H1 (cell line): Measurements from ENCODE around the gene ABCC2. TPM values are rescaled to one million over a fixed set of nuclear protein-coding genes. Genes with fewer than 3 reads are reported as not detected.

ENCODE experiments used
- CTCF ChIA-PET: fragments of 300-600 bp; sonication (Branson Sonifier 250); formaldehyde crosslinking; loops from one replicate; lab custom pipeline; 2021; ENCODE audit not compliant: partially characterized antibody; lab: Charles Lee
- POLR2A ChIA-PET: fragments of 300-600 bp; sonication (Branson Sonifier 250); formaldehyde crosslinking; loops from one replicate; lab custom pipeline; 2021; ENCODE audit warnings: inconsistent platforms; ENCODE audit not compliant: partially characterized antibody; lab: Charles Lee
- DNase-seq, 2 experiments: peaks; one replicate each; pipeline versions ENCODE4 v3.0.0 to v3.0.0-alpha.2; 2010 to 2022; ENCODE audit warnings: low spot score in 2 of 2, low read depth in 1 of 2, mixed read lengths in 1 of 2
- FAIRE-seq: peaks from 2 replicates; lab custom pipeline; 2011; peaks lifted over from hg19 to GRCh38; lab: Jason Lieb, UNC
- H2AFZ ChIP-seq: 2 replicates; pipeline ENCODE4 v1.8.1; 2012; ENCODE audit warnings: low read length, inconsistent platforms
- H2AK5ac ChIP-seq: 2 replicates; pipeline ENCODE4 v1.6.1; 2013; ENCODE audit warnings: low read depth, low read length
- H2BK120ac ChIP-seq: replicated peaks from 2 replicates; pipeline ENCODE3; 2013; ENCODE audit warnings: low read depth, low read length, inconsistent platforms
- H2BK12ac ChIP-seq: 2 replicates; pipeline ENCODE4 v1.6.1; 2013; ENCODE audit warnings: low read depth, low read length
- H2BK15ac ChIP-seq: 2 replicates; pipeline ENCODE4 v1.6.1; 2013; ENCODE audit warnings: low read length
- H2BK20ac ChIP-seq: 2 replicates; pipeline ENCODE4 v1.6.1; 2013; ENCODE audit warnings: low read length
- H2BK5ac ChIP-seq: 2 replicates; pipeline ENCODE4 v1.6.1; 2013; ENCODE audit warnings: low read depth, low read length
- H3K14ac ChIP-seq: 2 replicates; pipeline ENCODE4 v1.6.1; 2013; ENCODE audit warnings: inconsistent platforms; ENCODE audit not compliant: insufficient read length
- H3K18ac ChIP-seq: 2 replicates; pipeline ENCODE4 v1.6.1; 2013; ENCODE audit warnings: low read length; ENCODE audit errors: extremely low read depth
- H3K23ac ChIP-seq: 2 replicates; pipeline ENCODE4 v1.6.1; 2013; ENCODE audit warnings: inconsistent platforms; ENCODE audit not compliant: insufficient read length
- H3K23me2 ChIP-seq: 2 replicates; pipeline ENCODE4 v1.6.1; 2013; ENCODE audit warnings: low read depth, low read length
- H3K27ac ChIP-seq: 2 replicates; pipeline ENCODE4 v1.6.1; 2011; ENCODE audit warnings: low read depth, low read length, inconsistent platforms
- H3K27me3 ChIP-seq, 4 experiments: replicated peaks in 1 of 4; 1 replicate in 1 of 4; 2 replicates in 3 of 4; pipeline versions ENCODE4 v1.6.1 to v1.8.1; 2011 to 2013; ENCODE audit warnings: low read length in 3 of 4, mild to moderate bottlenecking in 3 of 4, inconsistent platforms in 2 of 4, mixed read lengths in 2 of 4, moderate library complexity in 1 of 4; ENCODE audit not compliant: control insufficient read depth in 3 of 4, insufficient read depth in 3 of 4; ENCODE audit errors: extremely low read depth in 1 of 4
- H3K36me3 ChIP-seq, 4 experiments: 2 replicates each; pipeline versions ENCODE4 v1.6.1 to v1.8.1; 2011 to 2013; ENCODE audit warnings: mild to moderate bottlenecking in 4 of 4, low read length in 3 of 4, moderate library complexity in 2 of 4, control low read depth in 1 of 4, inconsistent platforms in 1 of 4; ENCODE audit not compliant: insufficient read depth in 4 of 4, control insufficient read depth in 2 of 4
- H3K4ac ChIP-seq: replicated peaks from 2 replicates; pipeline ENCODE3; 2013; ENCODE audit warnings: low read length, low read depth, mixed read lengths, inconsistent platforms; ENCODE audit not compliant: insufficient read length
- H3K4me1 ChIP-seq, 4 experiments: replicated peaks in 1 of 4; 1 replicate in 1 of 4; 2 replicates in 3 of 4; pipeline versions ENCODE4 v1.6.1 to v1.8.1; 2011 to 2013; ENCODE audit warnings: low read length in 3 of 4, inconsistent platforms in 2 of 4, mixed read lengths in 1 of 4; ENCODE audit not compliant: insufficient read depth in 4 of 4, control insufficient read depth in 3 of 4
- H3K4me2 ChIP-seq, 2 experiments: 2 replicates each; pipeline versions ENCODE4 v1.6.1 to v1.8.1; 2011 to 2013; ENCODE audit warnings: low read depth in 2 of 2, low read length in 2 of 2, control low read depth in 1 of 2, inconsistent platforms in 1 of 2, mild to moderate bottlenecking in 1 of 2; ENCODE audit not compliant: insufficient read depth in 1 of 2
- H3K4me3 ChIP-seq, 4 experiments: fragments of 200-600, 300-600 bp in 1 of 4; sonication (generic), shearing (Covaris generic), sonication (Bioruptor Twin) in 1 of 4; 2 replicates each; pipeline versions ENCODE4 v1.5.1 to v1.8.1; 2011 to 2016; ENCODE audit warnings: low read length in 4 of 4, low read depth in 3 of 4, control low read depth in 2 of 4, inconsistent platforms in 2 of 4, mild to moderate bottlenecking in 2 of 4, mixed read lengths in 1 of 4, moderate library complexity in 1 of 4; ENCODE audit not compliant: insufficient read depth in 2 of 4; ENCODE audit errors: extremely low read depth in 1 of 4
- H3K56ac ChIP-seq: replicated peaks from 2 replicates; pipeline ENCODE3; 2013; ENCODE audit warnings: low read depth, mild to moderate bottlenecking, mixed read lengths, low read length, inconsistent platforms; ENCODE audit not compliant: insufficient read length
- H3K79me1 ChIP-seq: 2 replicates; pipeline ENCODE4 v1.6.1; 2013; ENCODE audit warnings: low read depth, low read length, control low read depth
- H3K79me2 ChIP-seq, 2 experiments: 2 replicates each; pipeline versions ENCODE4 v1.6.1 to v1.8.1; 2012 to 2013; ENCODE audit warnings: low read length in 2 of 2, mild to moderate bottlenecking in 2 of 2, inconsistent platforms in 1 of 2; ENCODE audit not compliant: insufficient read depth in 2 of 2, control insufficient read depth in 1 of 2
- H3K9ac ChIP-seq, 4 experiments: replicated peaks in 1 of 4; 1 replicate in 1 of 4; 2 replicates in 3 of 4; pipeline versions ENCODE4 v1.6.1 to v1.8.1; 2011 to 2013; ENCODE audit warnings: low read depth in 3 of 4, low read length in 3 of 4, control low read depth in 2 of 4, mild to moderate bottlenecking in 2 of 4, moderate library complexity in 2 of 4, inconsistent platforms in 1 of 4; ENCODE audit errors: extremely low read depth in 1 of 4
- H3K9me3 ChIP-seq, 2 experiments: 2 replicates each; pipeline versions ENCODE4 v1.6.1 to v1.8.1; 2012 to 2013; ENCODE audit warnings: mild to moderate bottlenecking in 2 of 2, moderate library complexity in 2 of 2, control low read depth in 1 of 2, inconsistent platforms in 1 of 2, low read depth in 1 of 2, low read length in 1 of 2, mixed read lengths in 1 of 2; ENCODE audit not compliant: insufficient read depth in 2 of 2
- H4K20me1 ChIP-seq, 2 experiments: replicated peaks in 1 of 2; 2 replicates each; pipeline versions ENCODE3 to v1.8.1; 2011 to 2013; ENCODE audit warnings: inconsistent platforms in 2 of 2, low read length in 2 of 2, mild to moderate bottlenecking in 1 of 2; ENCODE audit not compliant: insufficient read depth in 2 of 2, control insufficient read depth in 1 of 2
- H4K5ac ChIP-seq: 2 replicates; pipeline ENCODE4 v1.6.1; 2013; ENCODE audit warnings: low read length, low read depth, mixed read lengths, inconsistent platforms; ENCODE audit not compliant: insufficient read length
- H4K8ac ChIP-seq: 2 replicates; pipeline ENCODE4 v1.8.0; 2013; ENCODE audit warnings: mild to moderate bottlenecking, moderate library complexity, low read length, inconsistent platforms; ENCODE audit not compliant: insufficient read depth; ENCODE audit errors: extremely low read depth
- H4K91ac ChIP-seq: replicated peaks from 2 replicates; pipeline ENCODE3; 2013; ENCODE audit warnings: low read length, mixed read lengths, inconsistent platforms; ENCODE audit not compliant: insufficient read length
- BCL11A ChIP-seq, 2 experiments: IDR thresholded peaks; one replicate each; pipeline ENCODE4 v1.6.1; 2011; ENCODE audit warnings: low read depth in 2 of 2, low read length in 2 of 2, mild to moderate bottlenecking in 2 of 2
- BRCA1 ChIP-seq: IDR thresholded peaks from 2 replicates; pipeline ENCODE4 v1.6.1; 2012; ENCODE audit warnings: low read depth, low read length, improper control_type of control experiment
- CHD1 ChIP-seq: IDR thresholded peaks from 2 replicates; pipeline ENCODE4 v1.6.1; 2012; ENCODE audit warnings: low read depth, low read length, improper control_type of control experiment
- HDAC6 ChIP-seq: IDR thresholded peaks from one replicate; pipeline ENCODE4 v1.7.1; 2012; ENCODE audit warnings: low read depth, mild to moderate bottlenecking, inconsistent platforms, low read length, moderate library complexity
- JUN ChIP-seq: IDR thresholded peaks from 2 replicates; pipeline ENCODE4 v1.6.1; 2011; ENCODE audit warnings: low read depth, mild to moderate bottlenecking, improper control_type of control experiment, low read length
- NRF1 ChIP-seq: IDR thresholded peaks from 2 replicates; pipeline ENCODE4 v1.6.1; 2011; ENCODE audit warnings: mild to moderate bottlenecking, low read depth, low read length, improper control_type of control experiment
- POLR2A ChIP-seq, 2 experiments: IDR thresholded peaks; 1 replicate in 1 of 2; 2 replicates in 1 of 2; pipeline ENCODE4 v1.6.1; 2011; ENCODE audit warnings: low read depth in 2 of 2, low read length in 2 of 2, mild to moderate bottlenecking in 2 of 2; ENCODE audit errors: control extremely low read depth in 1 of 2
- POLR2AphosphoS5 ChIP-seq: IDR thresholded peaks from 2 replicates; pipeline ENCODE4 v1.6.1; 2011; ENCODE audit warnings: low read depth, low read length
- RBBP5 ChIP-seq: IDR thresholded peaks from 2 replicates; pipeline ENCODE4 v1.7.1; 2012; ENCODE audit warnings: low read depth, mild to moderate bottlenecking, inconsistent platforms, low read length, moderate library complexity, borderline replicate concordance
- RFX5 ChIP-seq: IDR thresholded peaks from 2 replicates; pipeline ENCODE4 v1.6.1; 2011; ENCODE audit warnings: low read depth, low read length, improper control_type of control experiment, borderline replicate concordance
- TBP ChIP-seq: IDR thresholded peaks from 2 replicates; pipeline ENCODE4 v1.6.1; 2011; ENCODE audit warnings: low read depth, low read length, improper control_type of control experiment
- TEAD4 ChIP-seq: IDR thresholded peaks from 2 replicates; pipeline ENCODE4 v1.6.1; 2012; ENCODE audit warnings: low read depth, low read length, inconsistent platforms, mixed read lengths
- USF2 ChIP-seq: IDR thresholded peaks from 2 replicates; pipeline ENCODE4 v1.6.1; 2011; ENCODE audit warnings: low read length, improper control_type of control experiment
- WGBS, 2 experiments: shearing (Covaris generic) in 1 of 2; methylation state at CpG; one replicate each; pipeline versions ENCODE4 v1.1.6 to v1.1.7; 2013 to 2015; ENCODE audit warnings: low lambda C conversion rate in 2 of 2, mixed read lengths in 2 of 2, inconsistent platforms in 1 of 2, low coverage in 1 of 2, missing lambda C conversion rate in 1 of 2; ENCODE audit not compliant: insufficient replicate concordance in 2 of 2, insufficient coverage in 1 of 2, insufficient read length in 1 of 2; ENCODE audit errors: extremely low coverage in 1 of 2, missing lambda C conversion rate in 1 of 2; 5-methylcytosine and 5-hydroxymethylcytosine counted together
- polyA plus RNA-seq, 7 experiments: library from polyadenylated mRNA; depleted of rRNA in 3 of 7; stranded (reverse) in 5 of 7; unstranded in 2 of 7; fragments of >200 nt in 5 of 7; fragments of 200-250 nt in 2 of 7; gene quantifications; 1 replicate in 5 of 7; 2 replicates in 1 of 7; 4 replicates in 1 of 7; pipeline versions ENCODE4 v1.2.1 to v1.2.3, GENCODE V29; 2011 to 2013; ENCODE audit warnings: missing spikeins in 2 of 7, mixed read lengths in 2 of 7
- total RNA-seq: library from RNA; stranded (reverse); fragmentation: NEBNext Ultra II Directional; extraction: Animal tissue kit (Norgen Biotek cat#: 25700); gene quantifications from 2 replicates; pipeline ENCODE4 v1.2.1, GENCODE V29; 2021

ABCC2 gene
- total and polyA plus RNA-seq, 2 of the 8 experiments (the other 6 are each of a cell fraction or from before 2014, with no cell fraction given): 0.74 to 1.1 TPM

GRCh38 chr10:99874341-99875085 lies 92.1 kb downstream of the ABCC2 start:
- no peak overlapping the region for H4K8ac ChIP-seq
- CTCF ChIA-PET: interaction anchor here (0.7 to 6.7 kb wide), 5 partner anchors 15 to 44 kb away, joined by 3 to 47 read pairs (median 12); no protein-coding TSS in a partner anchor
- no peaks in the 10 kb centered on the region for H3K9me3 ChIP-seq
- no peaks in the 10 kb centered on the region for H3K27me3 ChIP-seq
- H2AK5ac ChIP-seq: no peak overlapping the region
- no peak overlapping the region for H3K9ac ChIP-seq
- no peak overlapping the region for H2AFZ ChIP-seq
- H3K79me1 ChIP-seq: no peaks in the 10 kb centered on the region; the same call in 1 of the 2 replicates
- no peaks in the 10 kb centered on the region for H3K4me1 ChIP-seq
- H3K4me2 ChIP-seq: no peak overlapping the region
- H3K23me2 ChIP-seq: no peaks in the 10 kb centered on the region
- no peak overlapping the region for H3K23ac ChIP-seq
- H3K27ac ChIP-seq: no peak overlapping the region
- 92% methylated on average over 9 of the region's 9 CpGs; no CpG with 5 or more reads in 1 of the 2 experiments for WGBS, 2 experiments
- H3K18ac ChIP-seq: no peak overlapping the region
- no peaks in the 10 kb centered on the region for H3K79me2 ChIP-seq
- no peak overlapping the region for H3K56ac ChIP-seq
- H3K14ac ChIP-seq: no peak overlapping the region
- no peak overlapping the region for H3K4me3 ChIP-seq
- H2BK15ac ChIP-seq: no peak overlapping the region
- POLR2A ChIA-PET: interaction anchor here (0.5 to 5.8 kb wide), 17 partner anchors 9 to 1080 kb away, joined by 3 to 58 read pairs (median 4); no protein-coding TSS in a partner anchor
- peaks cover 25 to 48% (median 39%) of the 10 kb centered on the region in 4 experiments for H3K36me3 ChIP-seq
- H2BK120ac ChIP-seq: no peak overlapping the region
- no peak overlapping the region for H2BK12ac ChIP-seq
- DNase-seq (no peak), FAIRE-seq (no peak)
- no peak overlapping the region for H2BK20ac ChIP-seq
- no peak overlapping the region for H4K5ac ChIP-seq
- H2BK5ac ChIP-seq: no peak overlapping the region
- peaks cover 0 to 5% of the 10 kb centered on the region in 2 experiments for H4K20me1 ChIP-seq
- no peak overlapping the region for H4K91ac ChIP-seq
- no peak overlapping the region for H3K4ac ChIP-seq
- no peak for TF ChIP-seq TEAD4
- no peak for TF ChIP-seq NRF1
- TF ChIP-seq CHD1: no peak
- peak; percentile 78; the same call in 1 of the 2 replicates for TF ChIP-seq POLR2AphosphoS5
- no peak for TF ChIP-seq RFX5
- no peak for TF ChIP-seq BRCA1
- TF ChIP-seq POLR2A (IDR thresholded peaks at IDR 0.05; ENCODE audit: control extremely low read depth in 1 of 2, low read depth in 2 of 2, low read length in 2 of 2): peak in 1 of 2 experiments; percentile 62; a peak in 2 of 3 replicates
- no peak for TF ChIP-seq BCL11A (IDR thresholded peaks at IDR 0.05; ENCODE audit: low read depth in 2 of 2, low read length in 2 of 2)
- no peak for TF ChIP-seq RBBP5
- no peak for TF ChIP-seq JUN
- TF ChIP-seq TBP: no peak
- no peak for TF ChIP-seq HDAC6
- no peak for TF ChIP-seq USF2
